GM12875 (cell line): Measurements from ENCODE around the gene AVPR1B.
A peak's percentile ranks its signal among the peaks of the same experiment; 100 is the strongest.

Experiments
- H3K4me3 ChIP-seq: one replicate; pipeline ENCODE4 v1.5.1; 2011; ENCODE audit warnings: low read depth, low read length, control low read depth
- TF ChIP-seq, protein P1 (sequence below): IDR thresholded peaks from 2 replicates; pipeline ENCODE4 v1.5.1; 2011; ENCODE audit warnings: low read depth, mild to moderate bottlenecking, control low read depth, inconsistent platforms, low read length, moderate library complexity, borderline replicate concordance; ENCODE audit not compliant: insufficient read depth

Gene AVPR1B

DNA sequence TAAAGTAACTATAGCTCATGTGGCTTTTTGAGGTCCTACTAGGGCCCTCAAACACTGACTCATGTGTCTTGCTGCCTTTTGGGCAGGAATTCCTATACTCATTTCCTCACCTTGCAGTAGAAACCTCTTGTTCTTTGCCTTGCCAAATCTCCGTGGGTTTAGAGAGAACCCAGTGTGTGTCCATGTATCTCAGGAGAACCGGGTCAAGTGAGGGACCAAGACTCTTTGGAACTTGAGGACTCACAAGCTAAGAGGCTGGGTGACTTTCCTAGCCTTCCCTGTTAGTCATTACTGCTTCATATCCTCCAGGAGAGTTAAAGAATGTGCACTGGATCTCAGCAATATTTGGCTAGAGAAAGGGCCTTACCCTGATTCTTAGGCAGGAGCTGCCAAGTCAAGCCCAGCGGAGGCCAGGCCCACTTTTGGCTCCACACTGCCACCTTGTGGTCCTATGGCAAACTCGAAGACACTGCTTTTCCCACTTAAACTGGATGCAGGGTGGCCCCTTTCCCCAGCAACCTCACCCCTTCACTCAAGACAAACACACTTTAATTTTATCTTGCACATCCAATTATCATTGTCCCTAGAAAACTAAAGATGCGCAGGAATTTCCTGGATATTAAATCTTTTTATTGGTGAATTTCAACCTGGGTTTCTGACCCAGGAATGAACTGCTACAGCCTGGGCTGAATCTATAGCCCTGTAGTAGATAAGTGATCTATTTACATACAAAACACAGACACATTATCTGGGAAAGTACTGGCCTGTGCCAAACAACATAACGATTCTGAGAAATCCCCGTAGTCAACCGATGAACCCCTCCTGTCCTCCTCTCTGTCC lies 10.6 kb downstream of the AVPR1B start:
- TF ChIP-seq, protein P1, sequence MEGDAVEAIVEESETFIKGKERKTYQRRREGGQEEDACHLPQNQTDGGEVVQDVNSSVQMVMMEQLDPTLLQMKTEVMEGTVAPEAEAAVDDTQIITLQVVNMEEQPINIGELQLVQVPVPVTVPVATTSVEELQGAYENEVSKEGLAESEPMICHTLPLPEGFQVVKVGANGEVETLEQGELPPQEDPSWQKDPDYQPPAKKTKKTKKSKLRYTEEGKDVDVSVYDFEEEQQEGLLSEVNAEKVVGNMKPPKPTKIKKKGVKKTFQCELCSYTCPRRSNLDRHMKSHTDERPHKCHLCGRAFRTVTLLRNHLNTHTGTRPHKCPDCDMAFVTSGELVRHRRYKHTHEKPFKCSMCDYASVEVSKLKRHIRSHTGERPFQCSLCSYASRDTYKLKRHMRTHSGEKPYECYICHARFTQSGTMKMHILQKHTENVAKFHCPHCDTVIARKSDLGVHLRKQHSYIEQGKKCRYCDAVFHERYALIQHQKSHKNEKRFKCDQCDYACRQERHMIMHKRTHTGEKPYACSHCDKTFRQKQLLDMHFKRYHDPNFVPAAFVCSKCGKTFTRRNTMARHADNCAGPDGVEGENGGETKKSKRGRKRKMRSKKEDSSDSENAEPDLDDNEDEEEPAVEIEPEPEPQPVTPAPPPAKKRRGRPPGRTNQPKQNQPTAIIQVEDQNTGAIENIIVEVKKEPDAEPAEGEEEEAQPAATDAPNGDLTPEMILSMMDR = peak; percentile 76
- H3K4me3 ChIP-seq = no peak overlapping the region

DNA sequence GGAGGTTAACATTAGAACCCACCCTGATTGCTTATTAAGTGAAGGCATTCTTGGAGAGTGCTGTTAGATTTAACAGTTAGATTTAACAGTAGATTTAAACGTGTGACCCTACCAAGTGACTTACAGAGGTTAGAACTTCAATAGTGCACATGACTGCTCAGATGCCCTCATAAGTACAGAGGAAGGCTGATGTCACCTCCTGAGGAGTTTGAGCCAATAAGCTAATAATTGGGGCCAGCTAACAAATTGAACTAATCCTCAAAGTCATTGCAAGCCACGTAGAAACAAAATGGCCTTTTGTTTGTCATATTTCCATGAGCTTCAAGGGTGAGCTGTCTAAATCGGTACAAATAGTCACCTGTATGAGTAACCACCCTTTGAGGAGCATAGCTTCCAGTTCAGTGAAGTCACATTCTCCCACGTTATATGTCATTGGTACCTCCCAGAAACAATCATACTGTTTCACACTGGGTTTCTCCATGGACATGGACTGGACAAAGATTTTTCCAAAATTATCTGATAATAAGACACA lies 11.7 kb downstream of the AVPR1B start:
- TF ChIP-seq, protein P1 = no peak
- no peak overlapping the region for H3K4me3 ChIP-seq

DNA sequence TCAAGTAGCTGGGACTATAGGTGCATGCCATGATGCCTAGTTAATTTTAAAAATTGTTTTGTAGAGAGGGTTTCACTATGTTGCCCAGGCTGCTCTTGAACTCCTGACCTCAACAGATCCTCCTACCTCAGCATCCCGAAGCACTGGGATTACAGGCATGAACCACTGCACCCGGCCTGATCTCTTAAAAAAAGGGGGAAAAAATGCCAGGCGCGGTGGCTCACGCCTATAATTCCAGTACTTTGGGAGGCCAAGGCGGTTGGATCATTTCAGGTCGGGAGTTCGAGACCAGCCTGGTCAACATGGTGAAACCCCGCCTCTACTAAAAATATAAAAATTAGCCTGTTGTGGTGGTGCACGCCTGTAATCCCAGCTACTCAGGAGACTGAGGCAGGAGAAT lies 13.2 kb downstream of the AVPR1B start:
- H3K4me3 ChIP-seq = no peak overlapping the region
- TF ChIP-seq, protein P1 = no peak

DNA sequence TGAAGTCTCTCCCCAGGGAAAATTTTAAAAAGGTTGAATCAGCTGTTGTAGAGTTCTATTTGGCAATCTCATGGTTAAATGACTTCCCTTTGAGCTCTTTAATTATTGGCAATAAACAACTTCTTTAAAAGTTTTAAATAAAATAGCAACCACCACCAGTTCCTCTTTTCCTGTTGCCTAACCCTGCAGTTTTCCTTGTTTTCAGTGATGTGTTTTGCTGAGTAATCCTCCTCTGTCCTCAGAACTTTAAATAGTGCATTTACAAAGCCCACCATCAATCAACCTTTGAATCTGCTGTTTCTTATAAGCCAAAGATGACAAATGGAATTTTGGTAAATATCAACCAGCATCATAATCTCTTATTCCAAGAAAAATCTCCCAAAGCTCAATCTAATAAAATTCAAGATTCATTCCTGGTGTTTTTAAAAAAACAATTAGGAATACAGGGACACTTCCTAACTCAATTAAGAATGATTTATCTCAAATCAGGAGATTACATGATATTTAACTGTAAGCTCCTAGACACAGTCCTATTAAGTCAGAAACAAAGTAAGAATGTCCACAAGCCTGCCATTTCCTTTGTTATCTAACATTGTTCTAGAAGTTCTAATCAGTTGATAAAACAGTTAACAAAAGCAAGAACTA lies 14.8 kb downstream of the AVPR1B start:
- TF ChIP-seq, protein P1 = no peak
- H3K4me3 ChIP-seq = no peak overlapping the region

DNA sequence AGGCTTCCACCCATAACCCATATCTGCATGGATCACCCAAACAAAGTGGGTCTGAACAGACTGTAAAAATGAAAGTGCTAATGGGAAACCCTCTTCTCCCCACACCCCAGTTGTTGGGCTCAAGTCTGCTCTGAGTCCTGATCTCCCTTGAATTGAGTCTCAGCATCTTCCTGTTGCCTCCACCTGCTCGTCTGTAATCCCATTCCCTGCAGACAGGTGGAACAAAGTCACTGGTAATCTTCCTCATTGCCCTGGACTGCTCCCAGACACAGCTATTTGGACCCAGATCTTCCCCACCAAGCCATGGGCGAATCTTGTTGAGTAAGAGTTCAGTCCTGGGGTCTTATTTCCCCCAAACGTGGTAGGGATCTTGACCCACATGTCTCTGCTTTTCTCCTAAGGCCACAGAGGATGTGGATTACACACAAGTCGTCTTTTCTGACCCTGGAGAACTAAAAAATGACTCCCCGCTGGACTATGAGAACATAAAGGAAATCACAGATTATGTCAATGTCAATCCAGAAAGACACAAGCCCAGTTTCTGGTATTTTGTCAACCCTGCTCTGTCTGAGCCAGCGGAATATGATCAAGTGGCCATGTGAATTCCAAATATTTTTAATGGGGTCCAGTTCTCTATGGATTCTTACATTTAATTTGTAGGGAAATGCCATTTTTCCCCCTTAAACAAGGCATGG lies 15.7 kb downstream of the AVPR1B start:
- TF ChIP-seq, protein P1 = no peak
- H3K4me3 ChIP-seq = no peak overlapping the region

DNA sequence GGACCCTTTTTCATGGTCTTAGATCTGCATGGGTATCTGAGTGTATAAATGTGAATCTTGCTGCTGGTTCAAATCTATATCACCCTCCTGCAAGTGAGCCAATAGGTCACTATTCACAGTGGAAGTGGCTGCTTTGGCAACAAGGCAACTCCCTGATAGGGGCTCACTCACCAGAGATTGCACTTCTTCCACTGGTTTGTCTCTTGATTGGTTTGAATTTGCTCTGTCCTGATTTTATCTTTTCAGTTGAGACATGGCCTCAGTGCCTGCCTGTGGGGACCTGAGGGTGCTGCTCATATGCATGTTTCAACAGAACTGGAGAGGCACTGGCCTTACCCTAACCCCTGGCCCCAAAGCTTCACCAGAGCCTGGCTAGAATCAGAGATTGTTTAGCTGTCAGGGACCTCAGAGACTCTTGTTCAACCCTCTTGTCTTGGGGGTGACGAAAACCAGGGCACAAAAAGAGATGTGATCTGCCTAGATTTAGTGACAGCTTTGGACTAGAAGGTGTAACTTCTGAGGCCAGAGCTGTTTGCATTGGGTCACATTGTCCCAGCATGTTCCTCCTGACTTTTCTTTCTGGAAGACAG lies 16.9 kb downstream of the AVPR1B start:
- TF ChIP-seq, protein P1 = no peak

More for the DNA sequence above, 16.9 kb downstream of the AVPR1B start:
- H3K4me3 ChIP-seq = no peak overlapping the region
